Caco-2 (cell line): Measurements from ENCODE around the gene AP4M1. TPM values are rescaled to one million over a fixed set of nuclear protein-coding genes. Genes with fewer than 3 reads are reported as not detected.
"Not testable (repeated sequence)": the region's sequence is repeated elsewhere in the genome, so short reads cannot be mapped to it uniquely, and the experiment has no call there.

Experiments used
- BruUV-seq: library from RNA; stranded (reverse); fragments of 400-500 nt; replicated peaks from 2 replicates; lab custom pipeline; 2021; lab: Mats Ljungman, UMichigan
- CTCF ChIA-PET: fragments of 300-600 bp; sonication (Branson Sonifier 250); formaldehyde crosslinking; loops from one replicate; lab custom pipeline; 2022; ENCODE audit warnings: antibody characterized with exemption; lab: Charles Lee
- POLR2A ChIA-PET: fragments of 300-600 bp; sonication (Branson Sonifier 250); formaldehyde crosslinking; loops from one replicate; lab custom pipeline; 2022; ENCODE audit warnings: antibody characterized with exemption; lab: Charles Lee
- DNase-seq, 2 experiments: peaks; one replicate each; pipeline versions ENCODE4 v3.0.0 to v3.0.0-alpha.2; 2020 to 2022
- H3K27me3 ChIP-seq: replicated peaks from 2 replicates; pipeline ENCODE4 v1.6.0; 2011; ENCODE audit warnings: low read length; ENCODE audit not compliant: control insufficient read depth, insufficient read depth
- H3K36me3 ChIP-seq: 2 replicates; pipeline ENCODE4 v1.5.1; 2011; ENCODE audit warnings: low read length; ENCODE audit not compliant: control insufficient read depth, insufficient read depth
- H3K4me1 ChIP-seq: fragments of 250-450 bp; sonication (Bioruptor Pico); 2 replicates; pipeline ENCODE4 v1.5.1; 2020; ENCODE audit warnings: mild to moderate bottlenecking
- H3K4me3 ChIP-seq: 2 replicates; pipeline ENCODE4 v1.5.1; 2011; ENCODE audit warnings: low read depth, mild to moderate bottlenecking, control low read depth, low read length
- H3K9me3 ChIP-seq: fragments of 250-450 bp; sonication (Bioruptor Pico); 2 replicates; pipeline ENCODE4 v1.5.1; 2020; ENCODE audit warnings: mild to moderate bottlenecking, moderate library complexity
- H3K27ac Mint-ChIP-seq: one replicate; pipeline ENCODE4 v1.8.0; 2022; ENCODE audit warnings: mixed read lengths; ENCODE audit not compliant: unreplicated experiment
- H3K27me3 Mint-ChIP-seq: one replicate; pipeline ENCODE4 v1.8.0; 2022; ENCODE audit warnings: mixed read lengths; ENCODE audit not compliant: insufficient read depth, unreplicated experiment
- H3K36me3 Mint-ChIP-seq: one replicate; pipeline ENCODE4 v1.8.0; 2022; ENCODE audit warnings: mild to moderate bottlenecking, mixed read lengths; ENCODE audit not compliant: insufficient read depth, unreplicated experiment
- H3K4me1 Mint-ChIP-seq: one replicate; pipeline ENCODE4 v1.8.0; 2022; ENCODE audit warnings: low read depth, mixed read lengths; ENCODE audit not compliant: unreplicated experiment
- H3K4me3 Mint-ChIP-seq: one replicate; pipeline ENCODE4 v1.8.0; 2022; ENCODE audit warnings: mild to moderate bottlenecking, moderate library complexity, mixed read lengths; ENCODE audit not compliant: unreplicated experiment
- H3K9me3 Mint-ChIP-seq: one replicate; pipeline ENCODE4 v1.8.0; 2022; ENCODE audit warnings: mixed read lengths; ENCODE audit not compliant: unreplicated experiment
- CTCF ChIP-seq, 2 experiments: fragments of 200-600 bp in 1 of 2; IDR thresholded peaks; 1 replicate in 1 of 2; 2 replicates in 1 of 2; pipeline versions ENCODE4 v1.5.1 to v1.8.0; 2011 to 2022; ENCODE audit warnings: antibody characterized with exemption in 1 of 2, control low read depth in 1 of 2, inconsistent platforms in 1 of 2, low read depth in 1 of 2, low read length in 1 of 2, mild to moderate bottlenecking in 1 of 2, moderate library complexity in 1 of 2; ENCODE audit not compliant: insufficient read depth in 1 of 2, severe bottlenecking in 1 of 2, unreplicated experiment in 1 of 2
- intact Hi-C: fragments of 100-400 bp; cut with micrococcal nuclease; formaldehyde crosslinking; loops from one replicate; pipeline ENCODE4 v1.10.0; 2022; ENCODE audit not compliant: unreplicated experiment
- total RNA-seq: library from RNA; stranded (reverse); gene quantifications from 2 replicates; pipeline ENCODE4 v1.2.3, GENCODE V29; 2022

AP4M1 gene
- total RNA-seq, 1 experiment from 2014 or later: 16.2 TPM

GRCh38 chr7:100128637-100128963 is 27.2 kb downstream of the AP4M1 start:
- Histone ChIP-seq H3K4me1 (peaks cover 20% of the 10 kb centered on the region), H3K4me3 (peak overlapping the region; percentile 95; the same call in 1 of the 2 replicates), H3K36me3 (no peaks in the 10 kb centered on the region), H3K27me3 (no peaks in the 10 kb centered on the region), H3K9me3 (no peaks in the 10 kb centered on the region)
- intact Hi-C loops: no loop called here
- ChIA-PET POLR2A (interaction anchor here (0.6 to 1.2 kb wide), 3 partner anchors 27 to 300 kb away, joined by 3 to 8 read pairs (median 4); partner anchors contain the start of genes AP4M1, MCM7, MEPCE and ZCWPW1), CTCF (interaction anchor here (0.6 to 1.6 kb wide), 4 partner anchors 19 to 279 kb away, joined by 3 to 6 read pairs (median 4); partner anchors contain the start of gene LAMTOR4)
- BruUV-seq: no TSS peak
- Mint-ChIP-seq H3K4me3 (peak overlapping the region; percentile 99), H3K27me3 (no peaks in the 10 kb centered on the region), H3K4me1 (peaks cover 32% of the 10 kb centered on the region), H3K27ac (no peak overlapping the region), H3K36me3 (peaks cover 25% of the 10 kb centered on the region), H3K9me3 (no peaks in the 10 kb centered on the region)
- no peak for DNase-seq
- no peak for TF ChIP-seq CTCF (IDR thresholded peaks at IDR 0.05; ENCODE audit: insufficient read depth in 1 of 2, low read depth in 1 of 2, low read length in 1 of 2, severe bottlenecking in 1 of 2, unreplicated experiment in 1 of 2)

- H3K9me3 Mint-ChIP-seq, H3K9me3 ChIP-seq, H3K27me3 Mint-ChIP-seq, BruUV-seq, H3K4me3 ChIP-seq, H3K27me3 ChIP-seq, H3K36me3 ChIP-seq, H3K27ac Mint-ChIP-seq, DNase-seq, intact Hi-C loops, H3K4me3 Mint-ChIP-seq: not testable (repeated sequence)
- ChIA-PET POLR2A (interaction anchor here (1.1 kb wide), 1 partner anchor 28 kb away, joined by 7 read pairs; the partner anchor contains the start of gene AP4M1), CTCF (interaction anchor here (0.7 to 1.5 kb wide), 5 partner anchors 18 to 150 kb away, joined by 3 to 8 read pairs (median 7); partner anchors contain the start of genes AP4M1, LAMTOR4 and MCM7)
- Mint-ChIP-seq H3K36me3 (peaks cover 25% of the 10 kb centered on the region), H3K4me1 (peaks cover 24% of the 10 kb centered on the region)
- H3K4me1 ChIP-seq: peaks cover 14% of the 10 kb centered on the region
These were observed 28.8 kb downstream of the AP4M1 start for GRCh38 chr7:100130220-100130607.

GRCh38 chr7:100130608-100131453 is 29.4 kb downstream of the AP4M1 start:
- Mint-ChIP-seq H3K4me1 (peaks cover 18% of the 10 kb centered on the region), H3K9me3 (no peaks in the 10 kb centered on the region), H3K4me3 (peak overlapping the region; percentile 60), H3K27me3 (no peaks in the 10 kb centered on the region), H3K27ac (no peak overlapping the region), H3K36me3 (peaks cover 19% of the 10 kb centered on the region)
- Histone ChIP-seq H3K9me3 (no peaks in the 10 kb centered on the region), H3K4me3 (no peak overlapping the region), H3K27me3 (no peaks in the 10 kb centered on the region), H3K4me1 (peaks cover 8% of the 10 kb centered on the region; the same call in 1 of the 2 replicates), H3K36me3 (no peaks in the 10 kb centered on the region)
- POLR2A ChIA-PET: interaction anchor here (1.1 kb wide), 1 partner anchor 29 kb away, joined by 7 read pairs; the partner anchor contains the start of gene AP4M1
- CTCF ChIA-PET: interaction anchor here (0.6 to 1.5 kb wide), 7 partner anchors 18 to 151 kb away, joined by 3 to 8 read pairs (median 5); partner anchors contain the start of genes AP4M1, LAMTOR4 and MCM7
- no TSS peak for BruUV-seq
- peak; percentile 79 to 93 for TF ChIP-seq CTCF (IDR thresholded peaks at IDR 0.05; ENCODE audit: insufficient read depth in 1 of 2, low read depth in 1 of 2, low read length in 1 of 2, severe bottlenecking in 1 of 2, unreplicated experiment in 1 of 2)
- intact Hi-C loops: no loop called here
- peak; percentile 76 to 86 for DNase-seq
